Measurements from ENCODE around the gene ERCC6L.

ERCC6L gene

GRCh38 chrX:72273718-72274117 is 34.9 kb upstream of the ERCC6L start:
- Histone ChIP-seq H3K27me3 (ENCODE audit: insufficient read depth, low read depth, severe bottlenecking) (no peaks in the 10 kb centered on the region), H3K36me3 (peaks cover 79% of the 10 kb centered on the region), H3K27ac (no peak overlapping the region), H3K4me3 (ENCODE audit: low read depth, low read length) (no peak overlapping the region), H3K9me3 (ENCODE audit: severe bottlenecking) (no peaks in the 10 kb centered on the region)
- TF ChIP-seq CTCF (IDR thresholded peaks at IDR 0.05; ENCODE audit: low read depth, low read length), result no peak
- DNase-seq, result no peak

- Histone ChIP-seq H3K27me3 (ENCODE audit: insufficient read depth, low read depth, severe bottlenecking) (no peaks in the 10 kb centered on the region), H3K27ac (no peak overlapping the region), H3K36me3 (peaks cover 88% of the 10 kb centered on the region), H3K9me3 (ENCODE audit: severe bottlenecking) (no peaks in the 10 kb centered on the region), H3K4me3 (ENCODE audit: low read depth, low read length) (no peak overlapping the region)
- DNase-seq, result no peak
- TF ChIP-seq CTCF (IDR thresholded peaks at IDR 0.05; ENCODE audit: low read depth, low read length), result no peak
These were observed 34.0 kb upstream of the ERCC6L start for GRCh38 chrX:72272868-72273267.

GRCh38 chrX:72271812-72272211 is 33.0 kb upstream of the ERCC6L start:
- Histone ChIP-seq H3K27ac (no peak overlapping the region), H3K36me3 (peaks cover 97% of the 10 kb centered on the region), H3K9me3 (ENCODE audit: severe bottlenecking) (no peaks in the 10 kb centered on the region), H3K27me3 (ENCODE audit: insufficient read depth, low read depth, severe bottlenecking) (no peaks in the 10 kb centered on the region), H3K4me3 (ENCODE audit: low read depth, low read length) (no peak overlapping the region)
- no peak for TF ChIP-seq CTCF (IDR thresholded peaks at IDR 0.05; ENCODE audit: low read depth, low read length)
- DNase-seq, result no peak

DNA sequence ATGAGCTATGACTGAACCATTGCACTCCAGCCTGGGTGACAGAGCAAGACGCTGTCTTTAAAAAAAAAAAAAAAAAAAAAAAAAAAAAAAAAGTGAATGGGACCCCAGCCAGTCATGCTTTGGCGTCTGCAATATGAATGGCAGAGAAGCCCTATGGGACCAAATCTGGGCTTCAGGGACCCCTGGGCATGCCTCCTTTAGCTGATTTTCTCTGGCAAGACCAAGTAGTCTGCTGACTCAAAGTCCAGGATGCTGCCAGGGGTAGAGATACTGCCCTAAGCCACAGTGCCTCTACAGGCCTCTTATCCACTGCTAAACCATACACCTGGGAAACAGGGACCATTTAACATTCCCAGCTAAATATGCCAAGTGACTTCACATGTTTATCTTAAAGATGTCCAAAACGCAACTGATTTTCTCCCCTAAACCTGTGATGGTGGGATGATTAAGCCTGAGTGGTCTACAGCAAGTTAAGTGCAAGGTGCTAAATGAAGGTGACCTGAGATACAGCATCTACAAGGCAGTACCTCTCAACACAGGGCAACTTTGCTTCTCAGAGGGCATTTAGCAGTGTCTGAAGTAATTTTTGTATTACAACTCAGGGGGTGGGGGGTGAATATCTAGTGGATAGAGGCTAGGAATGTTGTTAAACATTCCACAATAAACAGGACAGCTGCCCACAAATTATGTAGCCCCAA is 32.4 kb upstream of the ERCC6L start:
- H3K4me3 ChIP-seq (ENCODE audit: low read depth, low read length), result no peak overlapping the region
- H3K27ac ChIP-seq, result no peak overlapping the region
- no peak for DNase-seq
- peaks cover 97% of the 10 kb centered on the region for H3K36me3 ChIP-seq
- no peaks in the 10 kb centered on the region for H3K27me3 ChIP-seq (ENCODE audit: insufficient read depth, low read depth, severe bottlenecking)
- no peaks in the 10 kb centered on the region for H3K9me3 ChIP-seq (ENCODE audit: severe bottlenecking)
- TF ChIP-seq CTCF (IDR thresholded peaks at IDR 0.05; ENCODE audit: low read depth, low read length), result no peak

GRCh38 chrX:72270316-72270866 is 31.6 kb upstream of the ERCC6L start:
- Histone ChIP-seq H3K4me3 (ENCODE audit: low read depth, low read length) (no peak overlapping the region), H3K9me3 (ENCODE audit: severe bottlenecking) (no peaks in the 10 kb centered on the region), H3K27me3 (ENCODE audit: insufficient read depth, low read depth, severe bottlenecking) (no peaks in the 10 kb centered on the region), H3K36me3 (peaks cover 96% of the 10 kb centered on the region), H3K27ac (no peak overlapping the region)
- DNase-seq, result no peak
- TF ChIP-seq CTCF (IDR thresholded peaks at IDR 0.05; ENCODE audit: low read depth, low read length), result no peak

Data from WERI-Rb-1 (cell line).